IMR-90 (cell line): ENCODE results near the gene HAP1. TPM values are rescaled to one million over a fixed set of nuclear protein-coding genes. Genes with fewer than 3 reads are reported as not detected.
A peak's percentile ranks its signal among the peaks of the same experiment; 100 is the strongest.

Experiments used
- ATAC-seq: fragments of 200-7000 bp; cut with Tn5 transposase; 2 replicates; pipeline ENCODE4 v1.9.1; 2020; ENCODE audit warnings: low read depth, mild to moderate bottlenecking, moderate library complexity
- BruUV-seq: library from RNA; stranded (reverse); fragments of 400-500 nt; replicated peaks from 2 replicates; lab custom pipeline; 2021; lab: Mats Ljungman, UMichigan
- CTCF ChIA-PET: fragments of 300-600 bp; formaldehyde crosslinking; extraction: SDS; loops from one replicate; lab custom pipeline; 2021; ENCODE audit warnings: antibody characterized with exemption; lab: Yijun Ruan, JAX
- POLR2A ChIA-PET: fragments of 300-600 bp; sonication (Branson Sonifier 250); formaldehyde crosslinking; loops from one replicate; lab custom pipeline; 2022; ENCODE audit warnings: antibody characterized with exemption; ENCODE audit not compliant: unreplicated experiment; lab: Charles Lee
- DNase-seq: peaks from one replicate; pipeline ENCODE4 v3.0.0; 2013
- H2AFZ ChIP-seq: replicated peaks from 2 replicates; pipeline ENCODE3; 2013; ENCODE audit warnings: low read length, mild to moderate bottlenecking; ENCODE audit not compliant: poor library complexity
- H2AK5ac ChIP-seq: 2 replicates; pipeline ENCODE4 v1.6.1; 2013; ENCODE audit warnings: low read depth, low read length, inconsistent platforms
- H2AK9ac ChIP-seq: replicated peaks from 2 replicates; pipeline ENCODE3; 2013; ENCODE audit warnings: mild to moderate bottlenecking, low read depth, low read length, moderate library complexity; ENCODE audit not compliant: poor library complexity
- H2BK120ac ChIP-seq: 2 replicates; pipeline ENCODE4 v1.6.1; 2013; ENCODE audit warnings: low read depth, low read length, inconsistent platforms
- H2BK15ac ChIP-seq: 3 replicates; pipeline ENCODE4 v1.6.1; 2013; ENCODE audit warnings: low read depth, low read length, inconsistent platforms
- H2BK20ac ChIP-seq: 2 replicates; pipeline ENCODE4 v1.6.1; 2013; ENCODE audit warnings: low read depth, mild to moderate bottlenecking, inconsistent platforms, low read length, moderate library complexity
- H2BK5ac ChIP-seq: 2 replicates; pipeline ENCODE4 v1.6.1; 2013; ENCODE audit warnings: mild to moderate bottlenecking, low read depth, low read length, inconsistent platforms; ENCODE audit not compliant: poor library complexity, severe bottlenecking
- H3K14ac ChIP-seq: replicated peaks from 2 replicates; pipeline ENCODE4 v1.6.1; 2013; ENCODE audit warnings: low read depth, low read length, inconsistent platforms
- H3K18ac ChIP-seq: 2 replicates; pipeline ENCODE4 v1.6.1; 2013; ENCODE audit warnings: low read depth, low read length, control low read depth
- H3K23ac ChIP-seq: 2 replicates; pipeline ENCODE4 v1.6.1; 2013; ENCODE audit warnings: low read depth, low read length, inconsistent platforms
- H3K27ac ChIP-seq: 2 replicates; pipeline ENCODE4 v1.5.1; 2013; ENCODE audit warnings: mild to moderate bottlenecking, control low read depth, low read length; ENCODE audit not compliant: insufficient read depth
- H3K27me3 ChIP-seq: 2 replicates; pipeline ENCODE4 v1.6.1; 2013; ENCODE audit warnings: low read length; ENCODE audit not compliant: control insufficient read depth, insufficient read depth
- H3K36me3 ChIP-seq: 2 replicates; pipeline ENCODE4 v1.6.1; 2013; ENCODE audit warnings: low read length, mixed read lengths; ENCODE audit not compliant: control insufficient read depth, insufficient read depth
- H3K4ac ChIP-seq: 2 replicates; pipeline ENCODE4 v1.6.1; 2013; ENCODE audit warnings: low read depth, low read length, inconsistent platforms
- H3K4me1 ChIP-seq: 2 replicates; pipeline ENCODE4 v1.6.1; 2013; ENCODE audit warnings: low read length, mixed read lengths; ENCODE audit not compliant: control insufficient read depth, insufficient read depth
- H3K4me2 ChIP-seq: 2 replicates; pipeline ENCODE4 v1.6.1; 2013; ENCODE audit warnings: low read depth, mild to moderate bottlenecking, control low read depth, low read length, moderate library complexity
- H3K4me3 ChIP-seq: 2 replicates; pipeline ENCODE4 v1.5.1; 2013; ENCODE audit warnings: low read depth, mild to moderate bottlenecking, control low read depth, low read length, moderate library complexity; ENCODE audit not compliant: insufficient read depth
- H3K56ac ChIP-seq: 2 replicates; pipeline ENCODE4 v1.6.1; 2013; ENCODE audit warnings: low read length, inconsistent platforms; ENCODE audit not compliant: insufficient read depth; ENCODE audit errors: extremely low read depth
- H3K79me1 ChIP-seq, 2 experiments: 2 replicates each; pipeline ENCODE4 v1.6.1; 2013; ENCODE audit warnings: low read length in 2 of 2, inconsistent platforms in 1 of 2, low read depth in 1 of 2
- H3K9ac ChIP-seq: 2 replicates; pipeline ENCODE4 v1.6.1; 2013; ENCODE audit warnings: low read depth, low read length, control low read depth
- H3K9me1 ChIP-seq: 2 replicates; pipeline ENCODE4 v1.6.1; 2013; ENCODE audit warnings: low read length, inconsistent platforms; ENCODE audit not compliant: insufficient read depth
- H3K9me3 ChIP-seq: 2 replicates; pipeline ENCODE4 v1.6.1; 2013; ENCODE audit warnings: low read length; ENCODE audit not compliant: control insufficient read depth, insufficient read depth
- H4K20me1 ChIP-seq: 2 replicates; pipeline ENCODE4 v1.6.1; 2013; ENCODE audit warnings: low read length, inconsistent platforms; ENCODE audit not compliant: insufficient read depth
- H4K5ac ChIP-seq: 2 replicates; pipeline ENCODE4 v1.6.1; 2013; ENCODE audit warnings: mild to moderate bottlenecking, low read depth, low read length, control low read depth
- H4K8ac ChIP-seq, 2 experiments: 2 replicates each; pipeline ENCODE4 v1.6.1; 2013; ENCODE audit warnings: low read depth in 2 of 2, low read length in 2 of 2, control low read depth in 1 of 2, inconsistent platforms in 1 of 2
- H4K91ac ChIP-seq: 2 replicates; pipeline ENCODE4 v1.6.1; 2013; ENCODE audit warnings: low read depth, low read length, inconsistent platforms; ENCODE audit not compliant: insufficient read depth
- CHD1 ChIP-seq: IDR thresholded peaks from 2 replicates; pipeline ENCODE4 v1.6.1; 2012; ENCODE audit warnings: low read depth, low read length, improper control_type of control experiment
- MAFK ChIP-seq: IDR thresholded peaks from 2 replicates; pipeline ENCODE4 v1.6.1; 2012; ENCODE audit warnings: low read depth, low read length, improper control_type of control experiment
- MXI1 ChIP-seq: IDR thresholded peaks from 2 replicates; pipeline ENCODE4 v1.6.1; 2012; ENCODE audit warnings: low read depth, mild to moderate bottlenecking, low read length, moderate library complexity, borderline replicate concordance
- NFE2L2 ChIP-seq: fragments of 150-350 bp; IDR thresholded peaks from 2 replicates; pipeline ENCODE4 v1.6.1; 2016; ENCODE audit warnings: low read depth, mild to moderate bottlenecking, low read length
- RAD21 ChIP-seq: IDR thresholded peaks from 2 replicates; pipeline ENCODE4 v1.6.1; 2012; ENCODE audit warnings: low read length, improper control_type of control experiment
- SMC3 ChIP-seq: fragments of 150-350 bp; IDR thresholded peaks from 2 replicates; pipeline ENCODE4 v1.6.1; 2016; ENCODE audit warnings: low read depth, mild to moderate bottlenecking, antibody characterized with exemption, low read length, moderate library complexity
- WGBS, 2 experiments: methylation state at CpG; one replicate each; pipeline versions ENCODE4 v1.1.5 to v1.1.7; 2013; ENCODE audit warnings: missing lambda C conversion rate in 2 of 2; ENCODE audit not compliant: insufficient read length in 1 of 2; ENCODE audit errors: extremely low coverage in 2 of 2; 5-methylcytosine and 5-hydroxymethylcytosine counted together
- dilution Hi-C: fragments of 300-500 bp; cut with HindIII; formaldehyde crosslinking; loops from one replicate; pipeline ENCODE4 v1.14.3; 2018; ENCODE audit warnings: low sequenced_read_pairs; ENCODE audit not compliant: unreplicated experiment
- in situ Hi-C: fragments of 300-500 bp; cut with MboI; formaldehyde crosslinking; loops from 3 replicates; pipeline ENCODE4 v1.14.3; 2019; ENCODE audit warnings: low sequenced_read_pairs, inconsistent platforms, mixed read lengths
- intact Hi-C: fragments of 100-400 bp; cut with micrococcal nuclease; formaldehyde crosslinking; loops from 2 replicates; pipeline ENCODE4 v1.10.0; 2022
- polyA plus RNA-seq, 3 experiments: library from polyadenylated mRNA; depleted of rRNA; stranded (reverse); fragments of >200 nt; gene quantifications; 2 replicates each; pipeline ENCODE4 v1.2.3, GENCODE V29; 2012; ENCODE audit warnings: low replicate concordance in 1 of 3
- total RNA-seq: library from RNA; depleted of rRNA; stranded (reverse); fragments of >200 nt; gene quantifications from 2 replicates; pipeline ENCODE4 v1.2.3, GENCODE V29; 2012
- TF ChIP-seq, protein P1 (sequence below): fragments of 150-350 bp; IDR thresholded peaks from 2 replicates; pipeline ENCODE4 v1.6.1; 2016; ENCODE audit warnings: low read depth, mild to moderate bottlenecking, low read length, moderate library complexity, borderline replicate concordance
- TF ChIP-seq, protein P2 (sequence below): fragments of 150-350 bp; IDR thresholded peaks from 2 replicates; pipeline ENCODE4 v1.6.1; 2017; ENCODE audit warnings: mild to moderate bottlenecking, antibody characterized with exemption, low read length, low read depth
- TF ChIP-seq, protein P3 (sequence below): conservative IDR thresholded peaks from 2 replicates; pipeline ENCODE4 v1.5.1; 2012; ENCODE audit warnings: mild to moderate bottlenecking, low read depth, low read length, improper control_type of control experiment

HAP1 gene
- total and polyA plus RNA-seq, 2 of the 4 experiments (the other 2 are of a cell fraction): under 0.01 to 0.09 TPM

DNA sequence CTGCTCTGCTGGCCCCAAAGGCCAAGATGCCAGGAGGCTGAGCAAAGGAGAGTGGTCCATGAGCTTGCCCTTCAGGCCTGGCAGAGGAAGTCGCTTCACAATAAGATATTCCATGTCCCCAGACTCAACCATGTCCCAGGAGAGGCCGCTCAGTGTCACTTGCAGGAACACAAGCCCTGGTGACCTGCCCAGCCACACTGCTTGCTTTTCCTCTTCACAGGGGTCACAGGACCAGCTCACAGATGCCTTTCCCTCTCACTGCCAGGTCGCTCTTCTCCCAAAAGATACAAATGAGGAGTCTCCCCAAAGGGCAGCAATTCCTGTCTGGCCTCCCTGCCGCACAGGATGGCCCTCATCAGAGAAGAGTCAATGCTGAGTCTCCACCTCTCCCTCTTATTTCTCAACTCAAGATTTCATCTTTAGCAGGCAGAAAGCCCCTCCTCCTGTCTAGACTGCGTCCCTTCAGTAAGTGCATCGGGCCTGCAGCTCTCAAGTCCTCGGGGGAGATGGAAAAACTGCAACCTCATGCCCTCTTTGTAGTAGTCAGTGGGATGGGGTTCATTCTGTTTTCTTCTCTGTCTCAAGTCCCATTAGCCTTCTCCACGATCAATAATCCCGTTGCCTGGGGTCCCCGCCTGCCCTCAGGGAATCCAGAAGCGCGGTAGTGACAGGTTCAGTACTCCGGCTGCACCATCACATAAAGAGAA lies 47.1 kb upstream of the HAP1 start:
- H3K56ac ChIP-seq: no peak overlapping the region
- 0 out of 2 replicates have a peak, but pooled peaks cover 2% of the 10 kb centered on the region for H3K36me3 ChIP-seq
- H3K4ac ChIP-seq: no peak overlapping the region; the same call in 1 of the 2 replicates
- H2BK5ac ChIP-seq: no peak overlapping the region
- peaks cover 6 to 66% of the 10 kb centered on the region in 2 experiments; a peak in 3 of 4 replicates for H3K79me1 ChIP-seq
- H3K9me3 ChIP-seq: no peaks in the 10 kb centered on the region
- 0 out of 2 replicates have a peak overlapping the region, but pooled peaks have one; percentile 2 for H3K27ac ChIP-seq
- in situ Hi-C loops: no loop called here
- no peak overlapping the region for H3K23ac ChIP-seq
- dilution Hi-C loops: no loop called here
- ATAC-seq (no peak), DNase-seq (no peak)
- TF ChIP-seq CHD1 (no peak), NFE2L2 (no peak), MXI1 (no peak), SMC3 (no peak), MAFK (no peak), RAD21 (no peak)
- TF ChIP-seq, protein P1, sequence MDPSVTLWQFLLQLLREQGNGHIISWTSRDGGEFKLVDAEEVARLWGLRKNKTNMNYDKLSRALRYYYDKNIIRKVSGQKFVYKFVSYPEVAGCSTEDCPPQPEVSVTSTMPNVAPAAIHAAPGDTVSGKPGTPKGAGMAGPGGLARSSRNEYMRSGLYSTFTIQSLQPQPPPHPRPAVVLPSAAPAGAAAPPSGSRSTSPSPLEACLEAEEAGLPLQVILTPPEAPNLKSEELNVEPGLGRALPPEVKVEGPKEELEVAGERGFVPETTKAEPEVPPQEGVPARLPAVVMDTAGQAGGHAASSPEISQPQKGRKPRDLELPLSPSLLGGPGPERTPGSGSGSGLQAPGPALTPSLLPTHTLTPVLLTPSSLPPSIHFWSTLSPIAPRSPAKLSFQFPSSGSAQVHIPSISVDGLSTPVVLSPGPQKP: no peak
- TF ChIP-seq, protein P2, sequence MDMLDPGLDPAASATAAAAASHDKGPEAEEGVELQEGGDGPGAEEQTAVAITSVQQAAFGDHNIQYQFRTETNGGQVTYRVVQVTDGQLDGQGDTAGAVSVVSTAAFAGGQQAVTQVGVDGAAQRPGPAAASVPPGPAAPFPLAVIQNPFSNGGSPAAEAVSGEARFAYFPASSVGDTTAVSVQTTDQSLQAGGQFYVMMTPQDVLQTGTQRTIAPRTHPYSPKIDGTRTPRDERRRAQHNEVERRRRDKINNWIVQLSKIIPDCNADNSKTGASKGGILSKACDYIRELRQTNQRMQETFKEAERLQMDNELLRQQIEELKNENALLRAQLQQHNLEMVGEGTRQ: no peak
- TF ChIP-seq, protein P3, sequence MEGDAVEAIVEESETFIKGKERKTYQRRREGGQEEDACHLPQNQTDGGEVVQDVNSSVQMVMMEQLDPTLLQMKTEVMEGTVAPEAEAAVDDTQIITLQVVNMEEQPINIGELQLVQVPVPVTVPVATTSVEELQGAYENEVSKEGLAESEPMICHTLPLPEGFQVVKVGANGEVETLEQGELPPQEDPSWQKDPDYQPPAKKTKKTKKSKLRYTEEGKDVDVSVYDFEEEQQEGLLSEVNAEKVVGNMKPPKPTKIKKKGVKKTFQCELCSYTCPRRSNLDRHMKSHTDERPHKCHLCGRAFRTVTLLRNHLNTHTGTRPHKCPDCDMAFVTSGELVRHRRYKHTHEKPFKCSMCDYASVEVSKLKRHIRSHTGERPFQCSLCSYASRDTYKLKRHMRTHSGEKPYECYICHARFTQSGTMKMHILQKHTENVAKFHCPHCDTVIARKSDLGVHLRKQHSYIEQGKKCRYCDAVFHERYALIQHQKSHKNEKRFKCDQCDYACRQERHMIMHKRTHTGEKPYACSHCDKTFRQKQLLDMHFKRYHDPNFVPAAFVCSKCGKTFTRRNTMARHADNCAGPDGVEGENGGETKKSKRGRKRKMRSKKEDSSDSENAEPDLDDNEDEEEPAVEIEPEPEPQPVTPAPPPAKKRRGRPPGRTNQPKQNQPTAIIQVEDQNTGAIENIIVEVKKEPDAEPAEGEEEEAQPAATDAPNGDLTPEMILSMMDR: no peak
- H3K4me2 ChIP-seq: no peak overlapping the region; the same call in 1 of the 2 replicates
- intact Hi-C loops: no loop called here
- H3K18ac ChIP-seq: no peak overlapping the region
- H3K14ac ChIP-seq: no peak overlapping the region; the same call in 1 of the 2 replicates
- peaks cover 11% of the 10 kb centered on the region for H3K9me1 ChIP-seq
- BruUV-seq: no TSS peak
- H2AK9ac ChIP-seq: no peak overlapping the region
- H3K9ac ChIP-seq: no peak overlapping the region
- H3K27me3 ChIP-seq: no peaks in the 10 kb centered on the region
- H2BK15ac ChIP-seq: no peak overlapping the region
- no peak overlapping the region; a peak in 1 of 4 replicates for H4K8ac ChIP-seq
- 91% methylated on average over 6 of the region's 13 CpGs; no CpG with 5 or more reads in 1 of the 2 experiments for WGBS, 2 experiments
- H4K91ac ChIP-seq: no peak overlapping the region
- peaks cover 30% of the 10 kb centered on the region for H4K20me1 ChIP-seq
- no peak overlapping the region for H2AFZ ChIP-seq
- no peak overlapping the region for H4K5ac ChIP-seq
- no peak overlapping the region for H2BK20ac ChIP-seq
- no peak overlapping the region for H2AK5ac ChIP-seq
- H2BK120ac ChIP-seq: no peak overlapping the region; the same call in 1 of the 2 replicates
- H3K4me1 ChIP-seq: peaks cover 30% of the 10 kb centered on the region
- no peak overlapping the region for H3K4me3 ChIP-seq
- POLR2A ChIA-PET: interaction anchor here (1.3 kb wide), 1 partner anchor 35 kb away, joined by 3 read pairs; no protein-coding TSS in a partner anchor
- CTCF ChIA-PET: no interaction called here
